OCI-LY7 (cell line): ENCODE data around the gene FNBP1. TPM values are rescaled to one million over a fixed set of nuclear protein-coding genes. Genes with fewer than 3 reads are reported as not detected.

Experiments
- BruUV-seq: library from RNA; stranded (reverse); fragments of 400-500 nt; replicated peaks from 2 replicates; lab custom pipeline; 2021; lab: Mats Ljungman, UMichigan
- CTCF ChIA-PET: fragments of 300-600 bp; sonication (Branson Sonifier 250); formaldehyde crosslinking; loops from one replicate; lab custom pipeline; 2022; ENCODE audit warnings: antibody characterized with exemption; ENCODE audit not compliant: unreplicated experiment; lab: Charles Lee
- POLR2A ChIA-PET: fragments of 300-600 bp; sonication (Branson Sonifier 250); formaldehyde crosslinking; loops from one replicate; lab custom pipeline; 2022; ENCODE audit warnings: antibody characterized with exemption; lab: Charles Lee
- DNase-seq: peaks from one replicate; pipeline ENCODE4 v3.0.0-alpha.2; 2015; ENCODE audit warnings: low spot score
- H2AFZ ChIP-seq: fragments of 200-600 bp; sonication (generic), shearing (Covaris generic); 2 replicates; pipeline ENCODE4 v1.6.1; 2014; ENCODE audit warnings: mild to moderate bottlenecking, antibody characterized with exemption, low read length, moderate library complexity
- H3K27ac ChIP-seq: fragments of 200-600 bp; sonication (generic); 2 replicates; pipeline ENCODE4 v1.5.1; 2014; ENCODE audit warnings: mixed run types, low read depth, mild to moderate bottlenecking, moderate library complexity, low read length, inconsistent platforms; ENCODE audit not compliant: poor library complexity, severe bottlenecking
- H3K36me3 ChIP-seq: fragments of 200-600 bp; sonication (generic); 2 replicates; pipeline ENCODE4 v1.6.1; 2014; ENCODE audit warnings: mild to moderate bottlenecking, antibody characterized with exemption, low read length, moderate library complexity, mixed read lengths; ENCODE audit not compliant: insufficient read depth
- H3K4me1 ChIP-seq: fragments of 200-600 bp; sonication (generic); 2 replicates; pipeline ENCODE4 v1.5.1; 2014; ENCODE audit warnings: mild to moderate bottlenecking, low read length; ENCODE audit not compliant: insufficient read depth, poor library complexity, severe bottlenecking
- H3K4me2 ChIP-seq: fragments of 200-600 bp; sonication (generic); 2 replicates; pipeline ENCODE4 v1.6.1; 2014; ENCODE audit warnings: mild to moderate bottlenecking, low read length
- H3K4me3 ChIP-seq: fragments of 200-600 bp; sonication (generic); 2 replicates; pipeline ENCODE4 v1.5.1; 2014; ENCODE audit warnings: mild to moderate bottlenecking, low read depth, low read length; ENCODE audit not compliant: poor library complexity, severe bottlenecking
- H3K79me2 ChIP-seq: fragments of 200-600 bp; sonication (generic); 2 replicates; pipeline ENCODE4 v1.6.1; 2016; ENCODE audit warnings: low read depth, mild to moderate bottlenecking, low read length, moderate library complexity, mixed read lengths; ENCODE audit not compliant: insufficient read depth
- H3K9me2 ChIP-seq: fragments of 200-600 bp; sonication (generic); 2 replicates; pipeline ENCODE4 v1.6.1; 2016; ENCODE audit warnings: mild to moderate bottlenecking, low read length, mixed read lengths; ENCODE audit not compliant: insufficient read depth
- H3K9me3 ChIP-seq: fragments of 200-600 bp; sonication (generic); 2 replicates; pipeline ENCODE4 v1.6.1; 2014; ENCODE audit warnings: mild to moderate bottlenecking, mixed run types, low read length, mixed read lengths
- H4K20me1 ChIP-seq: fragments of 200-600 bp; sonication (generic); 2 replicates; pipeline ENCODE4 v1.6.1; 2014; ENCODE audit warnings: mild to moderate bottlenecking, antibody characterized with exemption, low read length, moderate library complexity, mixed read lengths; ENCODE audit not compliant: insufficient read depth
- EZH2phosphoT487 ChIP-seq: fragments of 200-600 bp; sonication (generic); IDR thresholded peaks from 2 replicates; pipeline ENCODE4 v1.6.1; 2018; ENCODE audit warnings: low read depth, borderline replicate concordance, mild to moderate bottlenecking, mixed run types, antibody characterized with exemption, low read length, moderate library complexity, mixed read lengths
- intact Hi-C: fragments of 100-400 bp; cut with micrococcal nuclease; formaldehyde crosslinking; loops from one replicate; pipeline ENCODE4 v1.10.0; 2022; ENCODE audit not compliant: unreplicated experiment
- total RNA-seq, 2 experiments: library from RNA; depleted of rRNA in 1 of 2; stranded (reverse); fragments of >200 nt in 1 of 2; shearing (Covaris generic) in 1 of 2; gene quantifications; 2 replicates each; pipeline ENCODE4 v1.2.3, GENCODE V29; 2014 to 2022
- TF ChIP-seq, protein P1 (sequence below): fragments of 200-600 bp; sonication (generic); conservative IDR thresholded peaks from 2 replicates; pipeline ENCODE4 v1.5.1; 2014; ENCODE audit warnings: mild to moderate bottlenecking, antibody characterized with exemption, low read length, moderate library complexity, mixed read lengths

FNBP1 gene
- total RNA-seq, 2 experiments from 2014 or later, result 93.3 to 164 TPM

GRCh38 chr9:129881547-129882324 is 161.3 kb downstream of the FNBP1 start:
- no peak overlapping the region for H3K4me2 ChIP-seq
- no peak overlapping the region for H3K4me3 ChIP-seq
- peaks cover 31% of the 10 kb centered on the region for H3K4me1 ChIP-seq
- TF ChIP-seq, protein P1, sequence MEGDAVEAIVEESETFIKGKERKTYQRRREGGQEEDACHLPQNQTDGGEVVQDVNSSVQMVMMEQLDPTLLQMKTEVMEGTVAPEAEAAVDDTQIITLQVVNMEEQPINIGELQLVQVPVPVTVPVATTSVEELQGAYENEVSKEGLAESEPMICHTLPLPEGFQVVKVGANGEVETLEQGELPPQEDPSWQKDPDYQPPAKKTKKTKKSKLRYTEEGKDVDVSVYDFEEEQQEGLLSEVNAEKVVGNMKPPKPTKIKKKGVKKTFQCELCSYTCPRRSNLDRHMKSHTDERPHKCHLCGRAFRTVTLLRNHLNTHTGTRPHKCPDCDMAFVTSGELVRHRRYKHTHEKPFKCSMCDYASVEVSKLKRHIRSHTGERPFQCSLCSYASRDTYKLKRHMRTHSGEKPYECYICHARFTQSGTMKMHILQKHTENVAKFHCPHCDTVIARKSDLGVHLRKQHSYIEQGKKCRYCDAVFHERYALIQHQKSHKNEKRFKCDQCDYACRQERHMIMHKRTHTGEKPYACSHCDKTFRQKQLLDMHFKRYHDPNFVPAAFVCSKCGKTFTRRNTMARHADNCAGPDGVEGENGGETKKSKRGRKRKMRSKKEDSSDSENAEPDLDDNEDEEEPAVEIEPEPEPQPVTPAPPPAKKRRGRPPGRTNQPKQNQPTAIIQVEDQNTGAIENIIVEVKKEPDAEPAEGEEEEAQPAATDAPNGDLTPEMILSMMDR, result no peak
- TF ChIP-seq EZH2phosphoT487, result no peak
- H3K36me3 ChIP-seq, result peaks cover 15% of the 10 kb centered on the region; the same call in 1 of the 2 replicates
- BruUV-seq, result no TSS peak
- no peaks in the 10 kb centered on the region for H4K20me1 ChIP-seq
- ChIA-PET CTCF (no interaction called here), POLR2A (interaction anchor here (0.6 kb wide), 1 partner anchor 160 kb away, joined by 3 read pairs; no protein-coding TSS in a partner anchor)
- DNase-seq, result no peak
- H3K79me2 ChIP-seq, result peaks cover 6% of the 10 kb centered on the region; the same call in 1 of the 2 replicates
- intact Hi-C loops, result no loop called here
- H3K27ac ChIP-seq, result no peak overlapping the region
- no peaks in the 10 kb centered on the region for H3K9me3 ChIP-seq
- no peak overlapping the region for H2AFZ ChIP-seq
- H3K9me2 ChIP-seq, result no peaks in the 10 kb centered on the region

- no peak for DNase-seq
- Histone ChIP-seq H3K9me2 (no peaks in the 10 kb centered on the region), H3K4me3 (no peak overlapping the region), H2AFZ (no peak overlapping the region), H3K27ac (no peak overlapping the region), H3K4me2 (no peak overlapping the region), H4K20me1 (no peaks in the 10 kb centered on the region), H3K36me3 (peaks cover 18% of the 10 kb centered on the region; the same call in 1 of the 2 replicates), H3K9me3 (no peaks in the 10 kb centered on the region), H3K79me2 (no peaks in the 10 kb centered on the region), H3K4me1 (peaks cover 23% of the 10 kb centered on the region)
- BruUV-seq, result TSS peak; percentile 67
- no peak for TF ChIP-seq EZH2phosphoT487
- TF ChIP-seq, protein P1, result no peak
- ChIA-PET CTCF (no interaction called here), POLR2A (interaction anchor here (0.5 kb wide), 1 partner anchor 61 kb away, joined by 3 read pairs; no protein-coding TSS in a partner anchor)
- intact Hi-C loops, result no loop called here
Observed at GRCh38 chr9:129880654-129881546, 162.1 kb downstream of the FNBP1 start.
